Trophoblast cell (in vitro differentiated cells and primary cell): ENCODE results near the gene HOGA1. TPM values are rescaled to one million over a fixed set of nuclear protein-coding genes. Genes with fewer than 3 reads are reported as not detected.

Experiments used
- DNase-seq, 2 donors: peaks; one replicate each; pipeline ENCODE4 v3.0.0-alpha.2; 2016
- H2AFZ ChIP-seq: 2 replicates; pipeline ENCODE4 v1.6.1; 2013; ENCODE audit warnings: low read length, moderate library complexity, mild to moderate bottlenecking; ENCODE audit not compliant: insufficient read depth, poor library complexity
- H2AK5ac ChIP-seq: 2 replicates; pipeline ENCODE4 v1.6.1; 2013; ENCODE audit warnings: mild to moderate bottlenecking, low read length
- H2BK120ac ChIP-seq: 2 replicates; pipeline ENCODE4 v1.6.1; 2013; ENCODE audit warnings: low read length, mild to moderate bottlenecking, moderate library complexity; ENCODE audit not compliant: insufficient read depth, poor library complexity
- H2BK12ac ChIP-seq: 2 replicates; pipeline ENCODE4 v1.6.1; 2013; ENCODE audit warnings: mild to moderate bottlenecking, low read length, moderate library complexity
- H2BK5ac ChIP-seq: 2 replicates; pipeline ENCODE4 v1.6.1; 2013; ENCODE audit warnings: low read length, low read depth, moderate library complexity, mild to moderate bottlenecking; ENCODE audit not compliant: poor library complexity
- H3K14ac ChIP-seq: 2 replicates; pipeline ENCODE4 v1.6.1; 2013; ENCODE audit warnings: mild to moderate bottlenecking, low read length
- H3K18ac ChIP-seq: 2 replicates; pipeline ENCODE4 v1.6.1; 2013; ENCODE audit warnings: mild to moderate bottlenecking, low read length
- H3K23ac ChIP-seq: 2 replicates; pipeline ENCODE4 v1.6.1; 2013; ENCODE audit warnings: low read length
- H3K27ac ChIP-seq: 2 replicates; pipeline ENCODE4 v1.5.1; 2013; ENCODE audit warnings: low read depth, mild to moderate bottlenecking, inconsistent platforms, low read length, moderate library complexity
- H3K27me3 ChIP-seq: 2 replicates; pipeline ENCODE4 v1.6.1; 2013; ENCODE audit warnings: inconsistent platforms, mild to moderate bottlenecking, low read length, moderate library complexity; ENCODE audit not compliant: insufficient read depth
- H3K36me3 ChIP-seq, 2 experiments: 1 replicate in 1 of 2; 2 replicates in 1 of 2; pipeline ENCODE4 v1.6.1; 2013; ENCODE audit warnings: low read length in 2 of 2, mild to moderate bottlenecking in 2 of 2, moderate library complexity in 1 of 2; ENCODE audit not compliant: insufficient read depth in 2 of 2, control insufficient read depth in 1 of 2
- H3K4ac ChIP-seq: 2 replicates; pipeline ENCODE4 v1.6.1; 2013; ENCODE audit warnings: low read depth, mild to moderate bottlenecking, low read length, moderate library complexity
- H3K4me1 ChIP-seq, 2 experiments: 1 replicate in 1 of 2; 2 replicates in 1 of 2; pipeline ENCODE4 v1.6.1; 2013; ENCODE audit warnings: low read length in 2 of 2, mild to moderate bottlenecking in 2 of 2, moderate library complexity in 1 of 2; ENCODE audit not compliant: insufficient read depth in 2 of 2, control insufficient read depth in 1 of 2
- H3K4me2 ChIP-seq: 2 replicates; pipeline ENCODE4 v1.6.1; 2013; ENCODE audit warnings: inconsistent platforms, mild to moderate bottlenecking, low read length, moderate library complexity
- H3K4me3 ChIP-seq: 2 replicates; pipeline ENCODE4 v1.5.1; 2013; ENCODE audit warnings: mild to moderate bottlenecking, low read depth, low read length, inconsistent platforms
- H3K79me1 ChIP-seq: one replicate; pipeline ENCODE4 v1.6.1; 2013; ENCODE audit warnings: low read length
- H3K79me2 ChIP-seq: 2 replicates; pipeline ENCODE4 v1.6.1; 2013; ENCODE audit warnings: low read length, mild to moderate bottlenecking; ENCODE audit not compliant: control insufficient read depth, insufficient read depth, poor library complexity
- H3K9ac ChIP-seq: 2 replicates; pipeline ENCODE4 v1.6.1; 2013; ENCODE audit warnings: mild to moderate bottlenecking, low read length
- H3K9me3 ChIP-seq: 2 replicates; pipeline ENCODE4 v1.6.1; 2013; ENCODE audit warnings: low read depth, mild to moderate bottlenecking, control low read depth, inconsistent platforms, low read length; ENCODE audit not compliant: insufficient read depth
- H4K12ac ChIP-seq: 2 replicates; pipeline ENCODE4 v1.6.1; 2013; ENCODE audit warnings: low read depth, mild to moderate bottlenecking, low read length, moderate library complexity
- H4K8ac ChIP-seq: 2 replicates; pipeline ENCODE4 v1.6.1; 2013; ENCODE audit warnings: low read depth, mild to moderate bottlenecking, low read length, moderate library complexity
- H4K91ac ChIP-seq: one replicate; pipeline ENCODE4 v1.6.1; 2013; ENCODE audit warnings: low read depth, mild to moderate bottlenecking, low read length, moderate library complexity
- WGBS: extraction: QIAGEN DNeasy Blood & Tissue Kit; methylation state at CpG from one replicate; pipeline ENCODE4 v1.1.7; 2013; ENCODE audit warnings: missing lambda C conversion rate; ENCODE audit not compliant: insufficient read length, insufficient coverage; ENCODE audit errors: extremely low coverage; 5-methylcytosine and 5-hydroxymethylcytosine counted together
- polyA plus RNA-seq: library from polyadenylated mRNA; stranded (reverse); fragments of 200-250 nt; gene quantifications from 2 replicates; pipeline ENCODE4 v1.2.3, GENCODE V29; 2013

Gene HOGA1
- polyA plus RNA-seq, result 0.01 TPM in 1 of 2 replicates, not detected in the other

DNA sequence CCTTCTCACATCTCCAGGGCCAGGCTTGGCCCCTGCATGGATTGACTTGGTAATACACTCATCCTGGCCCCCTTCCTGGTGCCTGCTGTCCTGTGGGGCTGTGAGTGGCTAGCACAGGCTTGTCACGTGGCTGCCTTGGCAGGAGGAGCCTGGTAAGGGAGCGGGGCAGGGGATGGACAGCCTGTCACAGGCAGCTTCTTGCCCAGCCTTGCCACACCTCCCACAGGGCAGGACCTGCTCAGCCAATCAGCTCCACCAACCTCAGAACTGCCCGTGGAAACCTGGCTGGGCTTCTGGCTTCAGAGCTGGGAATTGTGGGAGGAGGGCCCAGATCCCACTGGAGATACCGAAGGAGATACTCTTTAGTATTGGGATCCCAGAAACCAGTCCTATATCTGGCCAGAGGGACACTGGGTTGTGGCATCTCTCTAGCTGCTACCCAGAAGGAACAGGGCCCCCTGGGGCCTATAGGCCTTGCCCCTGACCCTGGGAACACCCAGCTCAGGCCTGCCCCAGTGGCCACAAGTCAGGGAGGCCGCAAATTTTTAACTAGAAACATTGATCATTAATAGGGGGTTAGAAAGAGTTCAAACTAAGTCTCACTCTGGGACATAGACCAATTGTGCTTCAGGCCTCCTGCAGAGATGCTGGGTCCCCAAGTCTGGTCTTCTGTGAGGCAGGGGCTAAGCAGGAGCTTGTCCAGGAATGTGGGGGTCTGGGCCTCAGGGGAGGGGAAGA lies at the start of gene HOGA1:
HOGA1 (plus strand) TSS at position 330 of the 738 bp plus-strand sequence; CDS start at position 645, 315 bp downstream.
- Histone ChIP-seq H3K9me3 (no peaks in the 10 kb centered on the region), H4K8ac (peak within 1 kb of the TSS; percentile 12), H2BK5ac (no peak within 1 kb of the TSS), H4K12ac (no peak within 1 kb of the TSS), H3K4me3 (no peak within 1 kb of the TSS), H3K14ac (peak within 1 kb of the TSS; percentile 26), H3K4me2 (no peak within 1 kb of the TSS), H3K27ac (no peak within 1 kb of the TSS), H3K27me3 (no peaks in the 10 kb centered on the region), H2AK5ac (no peak within 1 kb of the TSS), H2AFZ (no peak within 1 kb of the TSS), H4K91ac (no peak within 1 kb of the TSS), H2BK12ac (no peak within 1 kb of the TSS), H3K9ac (no peak within 1 kb of the TSS), H3K36me3 (no peaks in the 10 kb centered on the region), H3K18ac (no peak within 1 kb of the TSS), H3K79me2 (no peaks in the 10 kb centered on the region), H2BK120ac (no peak within 1 kb of the TSS), H3K79me1 (no peaks in the 10 kb centered on the region), H3K4me1 (peaks cover 3 to 5% of the 10 kb centered on the region in 2 experiments), H3K23ac (no peak within 1 kb of the TSS), H3K4ac (no peak within 1 kb of the TSS)
- WGBS, result no CpG with 5 or more reads among the region's 5 CpGs
- DNase-seq, result no peak

DNA sequence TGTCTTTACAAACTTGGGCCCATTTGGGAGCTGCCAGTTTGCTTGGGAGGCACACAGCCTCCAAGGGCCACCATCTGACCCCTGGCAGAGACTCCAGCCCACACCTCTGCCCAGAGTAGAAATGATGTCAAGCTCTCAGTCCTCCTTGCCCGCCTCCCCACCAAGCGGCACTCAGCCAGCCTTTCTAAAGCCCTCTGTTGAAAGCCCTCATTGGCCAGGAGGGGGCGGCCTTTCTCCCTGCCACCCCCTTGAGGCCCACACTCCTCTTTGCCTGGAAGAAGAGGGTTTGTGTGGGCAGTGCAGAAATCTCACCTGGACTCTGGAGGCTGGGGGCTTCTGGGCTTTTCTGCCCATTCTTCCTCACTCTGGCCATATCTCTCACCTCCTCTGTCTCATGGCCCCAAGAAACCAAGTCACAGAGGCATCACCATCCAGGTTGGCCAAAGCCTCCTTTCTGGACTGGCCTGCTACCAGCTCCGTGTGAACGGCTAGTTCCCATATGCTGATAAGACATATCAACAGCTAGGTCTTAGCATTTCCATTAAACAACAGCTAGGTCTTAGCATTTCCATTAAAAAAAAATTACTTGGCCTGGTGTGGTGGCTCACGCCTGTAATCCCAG lies 49.3 kb upstream of the HOGA1 start:
- H3K27ac ChIP-seq, result no peak overlapping the region
- no peak overlapping the region for H2AK5ac ChIP-seq
- H3K4ac ChIP-seq, result no peak overlapping the region
- no CpG with 5 or more reads among the region's 6 CpGs for WGBS
- peaks cover 7% of the 10 kb centered on the region for H3K79me1 ChIP-seq
- no peak overlapping the region for H3K9ac ChIP-seq
- H3K36me3 ChIP-seq, result peaks cover 0 to 2% of the 10 kb centered on the region in 2 experiments
- peaks cover 17 to 29% of the 10 kb centered on the region in 2 experiments for H3K4me1 ChIP-seq
- H4K12ac ChIP-seq, result no peak overlapping the region
- DNase-seq, result peak in 1 of 2 donors; percentile 56
- H2BK5ac ChIP-seq, result no peak overlapping the region
- no peak overlapping the region for H3K4me2 ChIP-seq
- no peak overlapping the region for H3K18ac ChIP-seq
- H3K27me3 ChIP-seq, result no peaks in the 10 kb centered on the region
- H2BK120ac ChIP-seq, result no peak overlapping the region
- no peaks in the 10 kb centered on the region for H3K79me2 ChIP-seq
- no peak overlapping the region for H2BK12ac ChIP-seq
- no peak overlapping the region for H3K4me3 ChIP-seq
- H3K23ac ChIP-seq, result no peak overlapping the region
- no peak overlapping the region for H4K8ac ChIP-seq
- H3K9me3 ChIP-seq, result no peaks in the 10 kb centered on the region
- H3K14ac ChIP-seq, result no peak overlapping the region
- no peak overlapping the region for H2AFZ ChIP-seq
- H4K91ac ChIP-seq, result no peak overlapping the region

DNA sequence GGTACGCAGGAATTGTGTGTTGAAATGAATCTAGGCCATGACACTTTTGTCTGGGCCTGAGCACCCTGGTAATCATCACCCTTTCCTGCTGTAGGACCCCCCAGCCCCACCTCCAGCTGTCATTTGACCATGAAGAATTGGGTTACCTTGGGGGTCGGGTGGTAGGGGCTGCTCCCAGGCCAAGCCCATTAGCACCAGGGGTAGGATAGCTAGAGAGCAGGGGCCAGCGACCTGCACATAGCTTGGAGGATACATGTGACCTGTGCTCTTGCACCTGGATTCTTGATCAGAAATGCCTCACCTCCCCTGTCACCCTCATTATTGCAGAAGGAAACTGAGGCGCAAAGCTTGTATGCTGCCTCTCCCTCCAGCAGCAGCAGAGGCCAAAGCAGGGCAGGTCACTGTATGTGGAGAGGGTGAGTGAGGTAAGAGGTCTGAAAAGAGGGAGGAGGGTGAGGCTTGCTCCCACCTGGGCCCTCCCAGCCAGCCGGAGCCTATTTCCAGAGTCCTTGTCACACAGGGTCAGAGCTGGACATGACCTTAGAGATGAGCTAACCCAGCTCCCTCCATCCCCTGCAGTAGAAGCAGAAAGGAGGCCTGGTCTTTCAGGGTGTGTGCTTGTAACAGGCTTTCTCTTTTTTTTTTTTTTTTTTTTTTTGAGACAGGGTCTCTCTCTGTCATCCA lies 46.9 kb upstream of the HOGA1 start:
- H3K27ac ChIP-seq, result peak overlapping the region; percentile 37

GRCh38 chr10:97538411-97538810 lies 45.8 kb upstream of the HOGA1 start:
- Histone ChIP-seq H4K8ac (no peak overlapping the region), H2BK120ac (peak overlapping the region; percentile 50), H2AFZ (no peak overlapping the region), H3K79me1 (peaks cover 23% of the 10 kb centered on the region), H3K4me3 (no peak overlapping the region), H2AK5ac (no peak overlapping the region), H3K9ac (no peak overlapping the region), H3K36me3 (peaks cover 0 to 2% of the 10 kb centered on the region in 2 experiments), H3K18ac (no peak overlapping the region), H3K4me2 (no peak overlapping the region), H3K27me3 (no peaks in the 10 kb centered on the region), H3K79me2 (peaks cover 2% of the 10 kb centered on the region), H4K91ac (peak overlapping the region; percentile 22), H2BK12ac (peak overlapping the region; percentile 47), H3K4me1 (peaks cover 41 to 44% of the 10 kb centered on the region in 2 experiments), H2BK5ac (no peak overlapping the region), H3K4ac (no peak overlapping the region), H3K9me3 (no peaks in the 10 kb centered on the region), H3K23ac (no peak overlapping the region), H3K27ac (peak overlapping the region; percentile 59), H4K12ac (no peak overlapping the region), H3K14ac (no peak overlapping the region)
- WGBS, result no CpG with 5 or more reads among the region's 4 CpGs
- DNase-seq, result peak; percentile 47 to 56

More for the DNA sequence above, 46.9 kb upstream of the HOGA1 start:
- peak overlapping the region; percentile 1 for H2BK12ac ChIP-seq
- H3K18ac ChIP-seq, result peak overlapping the region; percentile 3
- no peak for DNase-seq
- H2BK5ac ChIP-seq, result no peak overlapping the region
- H4K8ac ChIP-seq, result no peak overlapping the region
- H3K79me2 ChIP-seq, result peaks cover 2% of the 10 kb centered on the region
- H3K9ac ChIP-seq, result no peak overlapping the region
- no CpG with 5 or more reads among the region's 5 CpGs for WGBS
- H3K79me1 ChIP-seq, result peaks cover 16% of the 10 kb centered on the region
- H3K9me3 ChIP-seq, result no peaks in the 10 kb centered on the region
- H3K14ac ChIP-seq, result peak overlapping the region; percentile 16
- H3K23ac ChIP-seq, result no peak overlapping the region
- peak overlapping the region; percentile 2 for H2BK120ac ChIP-seq
- H3K36me3 ChIP-seq, result peaks cover 0 to 2% of the 10 kb centered on the region in 2 experiments
- H2AK5ac ChIP-seq, result no peak overlapping the region
- no peak overlapping the region for H2AFZ ChIP-seq
- H4K12ac ChIP-seq, result no peak overlapping the region
- H3K4me3 ChIP-seq, result no peak overlapping the region
- peaks cover 30 to 33% of the 10 kb centered on the region in 2 experiments for H3K4me1 ChIP-seq
- H4K91ac ChIP-seq, result peak overlapping the region; percentile 8
- peak overlapping the region; percentile 52 for H3K4ac ChIP-seq
- no peaks in the 10 kb centered on the region for H3K27me3 ChIP-seq
- no peak overlapping the region for H3K4me2 ChIP-seq
